Endothelial cell of umbilical vein (primary cell): Measurements from ENCODE around the gene UBXN6. TPM values are rescaled to one million over a fixed set of nuclear protein-coding genes. Genes with fewer than 3 reads are reported as not detected.

Experiments used
- BruUV-seq: library from RNA; stranded (reverse); fragments of 400-500 nt; replicated peaks from 2 replicates; lab custom pipeline; 2021; lab: Mats Ljungman, UMichigan
- CTCF ChIA-PET: fragments of 300-600, 350-600 bp; sonication (Branson Sonifier 250); formaldehyde crosslinking; loops from one replicate; lab custom pipeline; 2021; ENCODE audit warnings: antibody characterized with exemption, inconsistent platforms; lab: Charles Lee
- POLR2A ChIA-PET: fragments of 300-600, 350-600 bp; sonication (Branson Sonifier 250); formaldehyde crosslinking; loops from one replicate; lab custom pipeline; 2021; ENCODE audit warnings: antibody characterized with exemption, inconsistent platforms; lab: Charles Lee
- DNase-seq: peaks from one replicate; pipeline ENCODE4 v3.0.0-alpha.2; 2011; ENCODE audit warnings: low read depth, low spot score
- FAIRE-seq: peaks from 2 replicates; lab custom pipeline; 2011; peaks lifted over from hg19 to GRCh38; lab: Jason Lieb, UNC
- H2AFZ ChIP-seq: 2 replicates; pipeline ENCODE4 v1.6.0; 2012; ENCODE audit warnings: low read depth, low read length, control low read depth, inconsistent platforms
- H3K27ac ChIP-seq: 2 replicates; pipeline ENCODE4 v1.5.1; 2011; ENCODE audit warnings: low read depth, mild to moderate bottlenecking, control low read depth, low read length, moderate library complexity; ENCODE audit not compliant: insufficient read depth
- H3K27me3 ChIP-seq, 2 experiments: 2 replicates each; pipeline versions ENCODE4 v1.6.0 to v1.6.1; 2011; ENCODE audit warnings: low read length in 2 of 2, mixed read lengths in 1 of 2; ENCODE audit not compliant: control insufficient read depth in 2 of 2, insufficient read depth in 2 of 2
- H3K36me3 ChIP-seq, 2 experiments: 2 replicates in 1 of 2; 3 replicates in 1 of 2; pipeline ENCODE4 v1.5.1; 2011; ENCODE audit warnings: low read length in 2 of 2, mild to moderate bottlenecking in 1 of 2, moderate library complexity in 1 of 2; ENCODE audit not compliant: control insufficient read depth in 2 of 2, insufficient read depth in 2 of 2; ENCODE audit errors: extremely low read depth in 1 of 2
- H3K4me1 ChIP-seq: 3 replicates; pipeline ENCODE4 v1.5.1; 2011; ENCODE audit warnings: mild to moderate bottlenecking, low read length; ENCODE audit not compliant: control insufficient read depth, insufficient read depth; ENCODE audit errors: extremely low read depth
- H3K4me2 ChIP-seq: 2 replicates; pipeline ENCODE4 v1.6.1; 2011; ENCODE audit warnings: low read length, control low read depth, mixed read lengths; ENCODE audit not compliant: insufficient read depth
- H3K4me3 ChIP-seq, 3 experiments: fragments of 200-600 bp in 1 of 3; sonication (generic), shearing (Covaris generic) in 1 of 3; replicated peaks in 1 of 3; 2 replicates each; pipeline ENCODE4 v1.5.1; 2011 to 2016; ENCODE audit warnings: control low read depth in 3 of 3, low read length in 3 of 3, mild to moderate bottlenecking in 2 of 3, inconsistent platforms in 1 of 3, low read depth in 1 of 3, moderate library complexity in 1 of 3; ENCODE audit not compliant: insufficient read depth in 1 of 3
- H3K79me2 ChIP-seq: 2 replicates; pipeline ENCODE4 v1.6.0; 2012; ENCODE audit warnings: low read length, inconsistent platforms; ENCODE audit not compliant: control insufficient read depth, insufficient read depth
- H3K9ac ChIP-seq: replicated peaks from 2 replicates; pipeline ENCODE3; 2011; ENCODE audit warnings: low read length, control low read depth; ENCODE audit not compliant: insufficient read depth; ENCODE audit errors: extremely low read depth
- H3K9me1 ChIP-seq: replicated peaks from 3 replicates; pipeline ENCODE4 v1.6.0; 2011; ENCODE audit warnings: mild to moderate bottlenecking, low read length; ENCODE audit not compliant: control insufficient read depth, insufficient read depth; ENCODE audit errors: extremely low read depth
- H3K9me3 ChIP-seq: replicated peaks from 2 replicates; pipeline ENCODE4 v1.5.1; 2012; ENCODE audit warnings: low read length, inconsistent platforms; ENCODE audit not compliant: control insufficient read depth, insufficient read depth
- H4K20me1 ChIP-seq: replicated peaks from 2 replicates; pipeline ENCODE3; 2011; ENCODE audit warnings: mild to moderate bottlenecking, low read length; ENCODE audit not compliant: control insufficient read depth, insufficient read depth; ENCODE audit errors: extremely low read depth
- EZH2 ChIP-seq: IDR thresholded peaks from 2 replicates; pipeline ENCODE4 v1.6.1; 2012; ENCODE audit warnings: borderline replicate concordance, low read depth, mild to moderate bottlenecking, moderate library complexity, low read length, inconsistent platforms; ENCODE audit not compliant: severe bottlenecking
- GATA2 ChIP-seq: IDR thresholded peaks from 2 replicates; pipeline ENCODE4 v1.7.0; 2011; ENCODE audit warnings: low read depth, mild to moderate bottlenecking, moderate library complexity, mixed read lengths, low read length; ENCODE audit not compliant: insufficient read length, insufficient read depth
- MYC ChIP-seq: IDR thresholded peaks from one replicate; pipeline ENCODE4 v1.6.1; 2011; ENCODE audit warnings: mild to moderate bottlenecking, low read depth, low read length
- POLR2A ChIP-seq: IDR thresholded peaks from 2 replicates; pipeline ENCODE4 v1.6.1; 2012; ENCODE audit warnings: low read depth, mild to moderate bottlenecking, control low read depth, low read length
- POLR2AphosphoS5 ChIP-seq: IDR thresholded peaks from 2 replicates; pipeline ENCODE4 v1.6.1; 2012; ENCODE audit warnings: low read depth, mild to moderate bottlenecking, control low read depth, low read length, moderate library complexity; ENCODE audit not compliant: insufficient read depth
- dilution Hi-C: fragments of 300-500 bp; cut with MboI; formaldehyde crosslinking; loops from one replicate; pipeline ENCODE4 v1.15.0; 2019; ENCODE audit warnings: low sequenced_read_pairs; ENCODE audit not compliant: extremely low pct_ligation_motif_present
- intact Hi-C: fragments of 100-400 bp; cut with micrococcal nuclease; formaldehyde crosslinking; loops from one replicate; pipeline ENCODE4 v1.10.0; 2022
- polyA plus RNA-seq, 4 experiments: library from polyadenylated mRNA; depleted of rRNA in 3 of 4; stranded (reverse) in 3 of 4; unstranded in 1 of 4; fragments of >200 nt; gene quantifications; 2 replicates each; pipeline versions ENCODE4 v1.2.1 to v1.2.3, GENCODE V29; 2011 to 2012; ENCODE audit warnings: missing spikeins in 1 of 4
- total RNA-seq: library from RNA; stranded (reverse); gene quantifications from 2 replicates; pipeline ENCODE4 v1.2.3, GENCODE V29; 2021
- TF ChIP-seq, protein P1 (sequence below): IDR thresholded peaks from 2 replicates; pipeline ENCODE4 v1.6.1; 2011; ENCODE audit not compliant: insufficient read depth, insufficient read length

The UBXN6 gene
- total and polyA plus RNA-seq, 2 donors (not counting 3 experiments of a cell fraction or from before 2014, with no cell fraction given), result 78.5 to 93.7 TPM

DNA sequence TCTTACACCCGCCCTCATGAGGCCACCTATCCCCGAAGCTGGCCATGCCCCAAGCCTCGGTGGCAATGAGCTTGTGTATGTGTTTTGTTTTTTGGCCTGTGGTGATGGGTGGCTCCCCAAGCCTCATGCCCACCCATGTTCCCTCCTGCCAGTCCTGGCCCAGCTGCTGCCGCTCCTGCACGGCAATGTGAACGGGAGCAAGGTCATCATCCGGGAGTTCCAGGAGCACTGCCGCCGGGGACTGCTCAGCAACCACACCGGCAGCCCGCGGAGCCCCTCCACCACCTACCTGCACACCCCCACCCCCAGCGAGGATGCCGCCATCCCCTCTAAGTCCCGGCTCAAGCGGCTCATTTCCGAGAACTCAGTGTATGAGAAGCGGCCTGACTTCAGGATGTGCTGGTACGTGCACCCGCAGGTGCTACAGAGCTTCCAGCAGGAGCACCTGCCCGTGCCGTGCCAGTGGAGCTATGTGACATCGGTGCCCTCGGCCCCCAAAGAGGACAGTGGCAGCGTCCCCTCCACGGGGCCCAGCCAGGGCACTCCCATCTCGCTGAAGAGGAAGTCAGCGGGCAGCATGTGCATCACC is 24.6 kb downstream of the UBXN6 start:
- dilution Hi-C loops, result no loop called here
- H3K9me3 ChIP-seq, result no peaks in the 10 kb centered on the region
- no peaks in the 10 kb centered on the region for H3K9me1 ChIP-seq
- ChIA-PET CTCF (no interaction called here), POLR2A (no interaction called here)
- FAIRE-seq (no peak), DNase-seq (no peak)
- H3K9ac ChIP-seq, result no peak overlapping the region
- peaks cover 5 to 17% of the 10 kb centered on the region in 2 experiments for H3K36me3 ChIP-seq
- BruUV-seq, result no TSS peak
- no peak for TF ChIP-seq POLR2AphosphoS5
- TF ChIP-seq MYC, result no peak
- no peak for TF ChIP-seq GATA2
- no peaks in the 10 kb centered on the region for H3K4me1 ChIP-seq
- no peaks in the 10 kb centered on the region for H3K27me3 ChIP-seq
- intact Hi-C loops, result no loop called here
- H2AFZ ChIP-seq, result no peak overlapping the region
- no peak overlapping the region for H3K27ac ChIP-seq
- H3K4me3 ChIP-seq, result no peak overlapping the region
- no peak overlapping the region for H3K4me2 ChIP-seq
- no peaks in the 10 kb centered on the region for H4K20me1 ChIP-seq
- H3K79me2 ChIP-seq, result no peaks in the 10 kb centered on the region

DNA sequence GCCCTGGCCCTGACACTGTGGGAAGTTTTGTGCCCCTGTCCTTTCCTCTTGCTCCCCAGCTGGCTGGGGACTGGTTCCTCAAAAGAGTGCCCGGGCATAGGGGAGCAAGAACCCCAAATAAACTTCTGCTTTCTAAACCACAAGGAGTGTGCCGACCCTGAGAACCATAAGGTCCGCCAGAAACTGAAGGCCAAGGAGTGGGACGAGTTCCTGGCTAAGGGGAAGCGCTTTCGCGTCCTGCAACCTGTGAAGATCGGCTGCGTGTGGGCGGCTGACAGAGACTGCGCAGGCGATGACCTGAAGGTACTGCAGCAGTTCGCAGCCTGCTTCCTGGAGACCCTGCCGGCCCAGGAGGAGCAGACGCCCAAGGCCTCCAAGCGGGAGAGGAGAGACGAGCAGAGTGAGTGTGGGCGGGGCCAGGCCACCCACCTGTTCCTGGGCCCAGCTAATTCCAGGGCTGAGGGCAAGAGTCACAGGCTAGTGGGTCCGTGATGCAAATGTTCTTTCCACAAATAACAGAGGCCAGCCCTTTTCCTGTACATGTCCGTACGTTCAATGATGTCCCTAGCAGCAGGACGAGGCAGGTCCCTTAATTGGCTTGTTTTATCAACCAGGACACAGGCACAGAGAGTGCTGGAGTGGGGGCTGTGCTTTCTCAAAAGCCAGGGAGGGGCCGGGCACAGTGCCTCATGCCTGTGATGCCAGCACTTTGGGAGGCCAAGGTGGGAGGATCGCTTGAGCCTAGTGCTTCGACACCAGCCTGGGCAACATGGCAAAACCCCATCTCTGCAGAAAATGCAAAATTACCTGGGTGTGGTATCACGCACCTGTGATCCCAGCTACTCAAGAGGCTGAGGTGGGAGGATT is 25.6 kb downstream of the UBXN6 start:
- Histone ChIP-seq H3K4me1 (no peaks in the 10 kb centered on the region), H4K20me1 (no peaks in the 10 kb centered on the region), H3K9me1 (no peaks in the 10 kb centered on the region), H3K4me2 (no peak overlapping the region), H3K27me3 (no peaks in the 10 kb centered on the region), H3K4me3 (no peak overlapping the region), H3K27ac (no peak overlapping the region), H3K9ac (no peak overlapping the region), H3K36me3 (peaks cover 5 to 17% of the 10 kb centered on the region in 2 experiments), H3K79me2 (no peaks in the 10 kb centered on the region), H3K9me3 (no peaks in the 10 kb centered on the region), H2AFZ (no peak overlapping the region)
- DNase-seq, result no peak
- TF ChIP-seq MYC (no peak), POLR2A (no peak), GATA2 (no peak), EZH2 (no peak)
- TF ChIP-seq, protein P1, sequence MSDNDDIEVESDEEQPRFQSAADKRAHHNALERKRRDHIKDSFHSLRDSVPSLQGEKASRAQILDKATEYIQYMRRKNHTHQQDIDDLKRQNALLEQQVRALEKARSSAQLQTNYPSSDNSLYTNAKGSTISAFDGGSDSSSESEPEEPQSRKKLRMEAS, result no peak
- CTCF ChIA-PET, result no interaction called here
- no peak for FAIRE-seq
- dilution Hi-C loops, result no loop called here
- BruUV-seq, result no TSS peak
- POLR2A ChIA-PET, result no interaction called here
- intact Hi-C loops, result no loop called here
